Muscle of leg (tissue), 11 donors: Measurements from ENCODE around the gene KCNH5. TPM values are rescaled to one million over a fixed set of nuclear protein-coding genes. Genes with fewer than 3 reads are reported as not detected.
"Not testable (repeated sequence)": the region's sequence is repeated elsewhere in the genome, so short reads cannot be mapped to it uniquely, and the experiment has no call there.

ENCODE experiments used
- DNase-seq: peaks from one replicate; pipeline ENCODE4 v3.0.0; 2013
- H3K27ac ChIP-seq: one replicate; pipeline ENCODE4 v1.5.1; 2013; ENCODE audit warnings: mild to moderate bottlenecking, low read length, control low read depth
- H3K27me3 ChIP-seq: one replicate; pipeline ENCODE4 v1.6.1; 2013; ENCODE audit warnings: low read length; ENCODE audit not compliant: control insufficient read depth, insufficient read depth
- H3K36me3 ChIP-seq: one replicate; pipeline ENCODE4 v1.6.1; 2013; ENCODE audit warnings: low read length; ENCODE audit not compliant: control insufficient read depth, insufficient read depth
- H3K4me1 ChIP-seq: one replicate; pipeline ENCODE4 v1.6.1; 2013; ENCODE audit warnings: low read length; ENCODE audit not compliant: control insufficient read depth, insufficient read depth
- H3K4me3 ChIP-seq: one replicate; pipeline ENCODE4 v1.5.1; 2013; ENCODE audit warnings: low read length, control low read depth
- H3K9me3 ChIP-seq: replicated peaks from 2 replicates; pipeline ENCODE4 v1.6.1; 2013; ENCODE audit warnings: low read depth, low read length; ENCODE audit not compliant: control insufficient read depth
- WGBS: methylation state at CpG from one replicate; pipeline ENCODE4 v1.1.5; 2013; ENCODE audit warnings: missing lambda C conversion rate; ENCODE audit not compliant: insufficient coverage; 5-methylcytosine and 5-hydroxymethylcytosine counted together
- polyA plus RNA-seq, 8 donors: library from polyadenylated mRNA; unstranded; fragments of 120-200 nt; gene quantifications; one replicate each; pipeline versions ENCODE4 v1.2.1 to v1.2.3, GENCODE V29; 2013; ENCODE audit warnings: inconsistent platforms in 1 of 8, low replicate concordance in 1 of 8; ENCODE audit not compliant: insufficient read length in 8 of 8, insufficient read depth in 1 of 8
- total RNA-seq: library from RNA; stranded (reverse); fragments of 120-200 nt; gene quantifications from one replicate; pipeline ENCODE4 v1.2.4, GENCODE V29; 2013

Gene KCNH5
- total and polyA plus RNA-seq, 9 donors: 0.04 to 0.17 (median 0.05) TPM

GRCh38 chr14:62776300-62776699 lies 269.0 kb downstream of the KCNH5 start:
- no peak overlapping the region for H3K4me3 ChIP-seq
- no peaks in the 10 kb centered on the region for H3K9me3 ChIP-seq
- peak; percentile 16 for DNase-seq
- no peak overlapping the region for H3K27ac ChIP-seq
- H3K36me3 ChIP-seq: no peaks in the 10 kb centered on the region
- no peaks in the 10 kb centered on the region for H3K27me3 ChIP-seq
- no peaks in the 10 kb centered on the region for H3K4me1 ChIP-seq
- WGBS: no CpG with 5 or more reads among the region's 1 CpG

GRCh38 chr14:62768753-62769152 lies 276.5 kb downstream of the KCNH5 start:
- DNase-seq: peak; percentile 6
- H3K27ac ChIP-seq: no peak overlapping the region
- H3K4me1 ChIP-seq: no peaks in the 10 kb centered on the region
- H3K9me3 ChIP-seq: no peaks in the 10 kb centered on the region
- no peaks in the 10 kb centered on the region for H3K36me3 ChIP-seq
- H3K4me3 ChIP-seq: no peak overlapping the region
- no peaks in the 10 kb centered on the region for H3K27me3 ChIP-seq
- WGBS: no CpG with 5 or more reads among the region's 2 CpGs

GRCh38 chr14:62763951-62764350 lies 281.3 kb downstream of the KCNH5 start:
- H3K27me3 ChIP-seq: no peaks in the 10 kb centered on the region
- H3K36me3 ChIP-seq: no peaks in the 10 kb centered on the region
- no peaks in the 10 kb centered on the region for H3K4me1 ChIP-seq
- no peaks in the 10 kb centered on the region for H3K9me3 ChIP-seq
- H3K4me3 ChIP-seq: no peak overlapping the region
- no peak for DNase-seq
- no peak overlapping the region for H3K27ac ChIP-seq

- Histone ChIP-seq H3K36me3 (no peaks in the 10 kb centered on the region), H3K9me3 (peaks cover 5% of the 10 kb centered on the region), H3K27ac (no peak overlapping the region), H3K4me3 (no peak overlapping the region), H3K4me1 (no peaks in the 10 kb centered on the region), H3K27me3 (no peaks in the 10 kb centered on the region)
- WGBS: 64% methylated on average over 2 of the region's 2 CpGs
- DNase-seq: no peak
Observed at GRCh38 chr14:62759796-62760195, 285.5 kb downstream of the KCNH5 start.

GRCh38 chr14:62746881-62747280 lies 298.4 kb downstream of the KCNH5 start:
- not testable (repeated sequence) for DNase-seq, H3K9me3 ChIP-seq, H3K4me1 ChIP-seq, H3K4me3 ChIP-seq, H3K27me3 ChIP-seq, H3K27ac ChIP-seq, H3K36me3 ChIP-seq
- WGBS: 98% methylated on average over 7 of the region's 11 CpGs

GRCh38 chr14:62745496-62745895 lies 299.8 kb downstream of the KCNH5 start:
- WGBS: 80% methylated on average over 1 of the region's 1 CpG
- Histone ChIP-seq H3K9me3 (no peaks in the 10 kb centered on the region), H3K27me3 (no peaks in the 10 kb centered on the region), H3K4me3 (no peak overlapping the region), H3K36me3 (no peaks in the 10 kb centered on the region), H3K4me1 (no peaks in the 10 kb centered on the region), H3K27ac (no peak overlapping the region)
- DNase-seq: no peak

GRCh38 chr14:62743560-62743959 lies 301.7 kb downstream of the KCNH5 start:
- no CpG with 5 or more reads among the region's 2 CpGs for WGBS
- H3K27ac ChIP-seq: no peak overlapping the region
- H3K36me3 ChIP-seq: no peaks in the 10 kb centered on the region
- no peaks in the 10 kb centered on the region for H3K4me1 ChIP-seq
- no peak for DNase-seq
- no peaks in the 10 kb centered on the region for H3K27me3 ChIP-seq
- no peaks in the 10 kb centered on the region for H3K9me3 ChIP-seq
- H3K4me3 ChIP-seq: no peak overlapping the region

- no peak for DNase-seq
- Histone ChIP-seq H3K9me3 (no peaks in the 10 kb centered on the region), H3K27me3 (no peaks in the 10 kb centered on the region), H3K27ac (no peak overlapping the region), H3K4me1 (no peaks in the 10 kb centered on the region), H3K36me3 (no peaks in the 10 kb centered on the region), H3K4me3 (no peak overlapping the region)
- WGBS: 90% methylated on average over 2 of the region's 4 CpGs
Observed at GRCh38 chr14:62743118-62743517, 302.1 kb downstream of the KCNH5 start.

- Histone ChIP-seq H3K4me1 (no peaks in the 10 kb centered on the region), H3K9me3 (no peaks in the 10 kb centered on the region), H3K27ac (no peak overlapping the region), H3K4me3 (no peak overlapping the region), H3K27me3 (no peaks in the 10 kb centered on the region), H3K36me3 (no peaks in the 10 kb centered on the region)
- DNase-seq: no peak
- no CpG with 5 or more reads among the region's 3 CpGs for WGBS
Observed at GRCh38 chr14:62739647-62740046, 305.6 kb downstream of the KCNH5 start.

- H3K4me1 ChIP-seq: no peaks in the 10 kb centered on the region
- H3K27ac ChIP-seq: no peak overlapping the region
- H3K9me3 ChIP-seq: no peaks in the 10 kb centered on the region
- H3K36me3 ChIP-seq: no peaks in the 10 kb centered on the region
- WGBS: 72% methylated on average over 3 of the region's 8 CpGs
- H3K27me3 ChIP-seq: no peaks in the 10 kb centered on the region
- H3K4me3 ChIP-seq: no peak overlapping the region
- no peak for DNase-seq
Observed at GRCh38 chr14:62736048-62737043, 308.9 kb downstream of the KCNH5 start.
